GM10248 (cell line): Measurements from ENCODE around the gene APOL1.
"Not testable (repeated sequence)": the region's sequence is repeated elsewhere in the genome, so short reads cannot be mapped to it uniquely, and the experiment has no call there.

Experiments
- CTCF ChIA-PET: fragments of 300-600 bp; sonication (Branson Sonifier 250); formaldehyde crosslinking; extraction: SDS; loops from one replicate; lab custom pipeline; 2021; ENCODE audit warnings: antibody characterized with exemption; lab: Yijun Ruan, JAX
- POLR2A ChIA-PET: fragments of 350-650 bp; sonication (Branson Sonifier 250); formaldehyde crosslinking; extraction: SDS; loops from one replicate; lab custom pipeline; 2020; ENCODE audit warnings: antibody characterized with exemption; lab: Yijun Ruan, JAX
- DNase-seq: peaks from one replicate; pipeline ENCODE4 v3.0.0; 2012; ENCODE audit errors: extremely low spot score
- TF ChIP-seq, protein P1 (sequence below): IDR thresholded peaks from 2 replicates; pipeline ENCODE4 v1.5.1; 2012; ENCODE audit warnings: mild to moderate bottlenecking, low read depth; ENCODE audit errors: extremely low read depth, missing control alignments, control extremely low read depth

APOL1 gene

DNA sequence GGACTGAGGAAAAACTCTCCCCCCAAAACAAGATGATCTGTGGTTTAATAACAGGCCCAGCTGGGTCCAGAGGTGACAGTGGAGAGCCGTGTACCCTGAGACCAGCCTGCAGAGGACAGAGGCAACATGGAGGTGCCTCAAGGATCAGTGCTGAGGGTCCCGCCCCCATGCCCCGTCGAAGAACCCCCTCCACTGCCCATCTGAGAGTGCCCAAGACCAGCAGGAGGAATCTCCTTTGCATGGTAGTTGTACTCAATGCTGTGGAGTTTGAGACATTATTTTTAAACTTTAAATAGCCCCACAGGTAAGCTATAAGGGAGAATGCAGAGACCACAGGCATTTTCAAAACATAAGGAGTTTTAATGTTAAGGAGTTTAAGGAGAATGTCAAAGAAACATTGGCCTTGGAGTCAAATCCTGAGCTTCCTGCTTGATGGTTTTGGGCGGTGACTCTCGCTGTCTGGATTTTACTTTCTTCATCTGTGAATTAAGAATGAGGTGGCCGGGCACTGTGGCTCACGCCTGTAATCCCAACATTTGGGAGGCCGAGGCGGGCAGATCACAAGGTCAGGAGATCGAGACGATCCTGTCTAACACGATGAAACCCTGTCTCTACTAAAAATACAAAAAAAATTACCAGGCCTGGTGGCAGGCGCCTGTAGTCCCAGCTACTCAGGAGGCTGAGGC, 6.8 kb downstream of the APOL1 start:
- ChIA-PET POLR2A (no interaction called here), CTCF (interaction anchor here (1.1 to 2.1 kb wide), 3 partner anchors 18 to 65 kb away, joined by 3 to 8 read pairs (median 3); no protein-coding TSS in a partner anchor)
- TF ChIP-seq, protein P1, sequence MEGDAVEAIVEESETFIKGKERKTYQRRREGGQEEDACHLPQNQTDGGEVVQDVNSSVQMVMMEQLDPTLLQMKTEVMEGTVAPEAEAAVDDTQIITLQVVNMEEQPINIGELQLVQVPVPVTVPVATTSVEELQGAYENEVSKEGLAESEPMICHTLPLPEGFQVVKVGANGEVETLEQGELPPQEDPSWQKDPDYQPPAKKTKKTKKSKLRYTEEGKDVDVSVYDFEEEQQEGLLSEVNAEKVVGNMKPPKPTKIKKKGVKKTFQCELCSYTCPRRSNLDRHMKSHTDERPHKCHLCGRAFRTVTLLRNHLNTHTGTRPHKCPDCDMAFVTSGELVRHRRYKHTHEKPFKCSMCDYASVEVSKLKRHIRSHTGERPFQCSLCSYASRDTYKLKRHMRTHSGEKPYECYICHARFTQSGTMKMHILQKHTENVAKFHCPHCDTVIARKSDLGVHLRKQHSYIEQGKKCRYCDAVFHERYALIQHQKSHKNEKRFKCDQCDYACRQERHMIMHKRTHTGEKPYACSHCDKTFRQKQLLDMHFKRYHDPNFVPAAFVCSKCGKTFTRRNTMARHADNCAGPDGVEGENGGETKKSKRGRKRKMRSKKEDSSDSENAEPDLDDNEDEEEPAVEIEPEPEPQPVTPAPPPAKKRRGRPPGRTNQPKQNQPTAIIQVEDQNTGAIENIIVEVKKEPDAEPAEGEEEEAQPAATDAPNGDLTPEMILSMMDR, result no peak
- DNase-seq, result no peak

GRCh38 chr22:36261675-36262074, 8.7 kb downstream of the APOL1 start:
- CTCF ChIA-PET, result interaction anchor here (0.9 kb wide), 1 partner anchor 13 kb away, joined by 3 read pairs; no protein-coding TSS in a partner anchor
- DNase-seq, POLR2A ChIA-PET: not testable (repeated sequence)

GRCh38 chr22:36262307-36262706, 9.4 kb downstream of the APOL1 start:
- DNase-seq, POLR2A ChIA-PET: not testable (repeated sequence)
- CTCF ChIA-PET, result interaction anchor here (0.9 kb wide), 1 partner anchor 12 kb away, joined by 3 read pairs; no protein-coding TSS in a partner anchor

GRCh38 chr22:36263216-36263673, 10.3 kb downstream of the APOL1 start:
- CTCF ChIA-PET, DNase-seq: not testable (repeated sequence)
- POLR2A ChIA-PET, result interaction anchor here (0.6 kb wide), 1 partner anchor 472 kb away, joined by 11 read pairs; no protein-coding TSS in a partner anchor

GRCh38 chr22:36263886-36264664, 11.1 kb downstream of the APOL1 start:
- ChIA-PET POLR2A (interaction anchor here (0.7 kb wide), 2 partner anchors 10 to 95 kb away, joined by 3 to 5 read pairs; no protein-coding TSS in a partner anchor), CTCF (interaction anchor here (0.8 kb wide), 1 partner anchor 22 kb away, joined by 3 read pairs; no protein-coding TSS in a partner anchor)
- not testable (repeated sequence) for DNase-seq

DNA sequence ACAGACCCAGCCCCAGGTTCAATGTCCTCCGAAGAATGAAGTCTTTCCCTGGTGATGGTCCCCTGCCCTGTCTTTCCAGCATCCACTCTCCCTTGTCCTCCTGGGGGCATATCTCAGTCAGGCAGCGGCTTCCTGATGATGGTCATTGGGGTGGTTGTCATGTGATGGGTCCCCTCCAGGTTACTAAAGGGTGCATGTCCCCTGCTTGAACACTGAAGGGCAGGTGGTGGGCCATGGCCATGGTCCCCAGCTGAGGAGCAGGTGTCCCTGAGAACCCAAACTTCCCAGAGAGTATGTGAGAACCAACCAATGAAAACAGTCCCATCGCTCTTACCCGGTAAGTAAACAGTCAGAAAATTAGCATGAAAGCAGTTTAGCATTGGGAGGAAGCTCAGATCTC, 14.1 kb downstream of the APOL1 start:
- CTCF ChIA-PET, result interaction anchor here (3.5 kb wide), 1 partner anchor 10 kb away, joined by 30 read pairs; no protein-coding TSS in a partner anchor
- no peak for DNase-seq
- POLR2A ChIA-PET, result no interaction called here
- TF ChIP-seq, protein P1, result no peak

GRCh38 chr22:36267896-36268485, 15.1 kb downstream of the APOL1 start:
- TF ChIP-seq, protein P1, result no peak
- ChIA-PET POLR2A (no interaction called here), CTCF (interaction anchor here (3.5 kb wide), 1 partner anchor 9 kb away, joined by 30 read pairs; no protein-coding TSS in a partner anchor)
- no peak for DNase-seq

- POLR2A ChIA-PET, DNase-seq: not testable (repeated sequence)
- CTCF ChIA-PET, result interaction anchor here (0.9 to 9.1 kb wide), 4 partner anchors 10 to 92 kb away, joined by 3 to 84 read pairs (median 6); no protein-coding TSS in a partner anchor
Observed at GRCh38 chr22:36271231-36271630, 18.3 kb downstream of the APOL1 start.

- POLR2A ChIA-PET, DNase-seq: not testable (repeated sequence)
- CTCF ChIA-PET, result interaction anchor here (0.9 to 9.1 kb wide), 3 partner anchors 9 to 86 kb away, joined by 3 to 84 read pairs (median 8); no protein-coding TSS in a partner anchor
Observed at GRCh38 chr22:36271951-36272350, 19.0 kb downstream of the APOL1 start.
